WTC11 (cell line): Measurements from ENCODE around the gene LHFPL2. TPM values are rescaled to one million over a fixed set of nuclear protein-coding genes. Genes with fewer than 3 reads are reported as not detected.

Experiments used
- ATAC-seq: fragments of 200-7000 bp; cut with Tn5 transposase; 2 replicates; pipeline ENCODE4 v1.10.0; 2021; ENCODE audit warnings: mild to moderate bottlenecking, moderate library complexity
- CTCF ChIA-PET: fragments of 300-600 bp; sonication (Branson Sonifier 250); formaldehyde crosslinking; loops from one replicate; lab custom pipeline; 2021; ENCODE audit warnings: antibody characterized with exemption; lab: Charles Lee
- POLR2A ChIA-PET: fragments of 350-600 bp; sonication (Branson Sonifier 250); formaldehyde crosslinking; loops from one replicate; lab custom pipeline; 2021; ENCODE audit warnings: antibody characterized with exemption; lab: Charles Lee
- DNase-seq: peaks from one replicate; pipeline ENCODE4 v3.0.0; 2021; ENCODE audit warnings: low spot score
- H3K27ac Mint-ChIP-seq: 2 replicates; pipeline ENCODE4 v1.8.0; 2021; ENCODE audit warnings: mixed read lengths
- H3K27me3 Mint-ChIP-seq: 2 replicates; pipeline ENCODE4 v1.8.0; 2021; ENCODE audit warnings: low read depth, mild to moderate bottlenecking, moderate library complexity, mixed read lengths
- H3K36me3 Mint-ChIP-seq: 2 replicates; pipeline ENCODE4 v1.8.0; 2021; ENCODE audit warnings: mixed read lengths
- H3K4me1 Mint-ChIP-seq: 2 replicates; pipeline ENCODE4 v1.8.0; 2022; ENCODE audit warnings: mixed read lengths
- H3K4me3 Mint-ChIP-seq: 2 replicates; pipeline ENCODE4 v1.8.0; 2021; ENCODE audit warnings: mild to moderate bottlenecking, moderate library complexity, mixed read lengths
- H3K9me3 Mint-ChIP-seq: 2 replicates; pipeline ENCODE4 v1.8.0; 2021; ENCODE audit warnings: mixed read lengths
- ATF1 ChIP-seq: sonication (generic); formaldehyde crosslinking; IDR thresholded peaks from 2 replicates; pipeline ENCODE4 v1.8.1; 2023; ENCODE audit warnings: mild to moderate bottlenecking, moderate library complexity, missing genetic modification reagents
- CBFB ChIP-seq: sonication (generic); formaldehyde crosslinking; IDR thresholded peaks from 2 replicates; pipeline ENCODE4 v1.8.1; 2022; ENCODE audit warnings: mild to moderate bottlenecking, low read depth, missing genetic modification reagents
- CREM ChIP-seq: sonication (generic); formaldehyde crosslinking; IDR thresholded peaks from 2 replicates; pipeline ENCODE4 v1.8.1; 2022; ENCODE audit warnings: mild to moderate bottlenecking, missing genetic modification reagents, moderate library complexity
- CTCF ChIP-seq: fragments of 200-600 bp; IDR thresholded peaks from 2 replicates; pipeline ENCODE4 v1.8.0; 2022; ENCODE audit warnings: antibody characterized with exemption
- E2F1 ChIP-seq: sonication (generic); formaldehyde crosslinking; IDR thresholded peaks from 2 replicates; pipeline ENCODE4 v1.8.0; 2022; ENCODE audit warnings: mild to moderate bottlenecking, missing genetic modification reagents
- ESRRA ChIP-seq: sonication (generic); formaldehyde crosslinking; IDR thresholded peaks from 2 replicates; pipeline ENCODE4 v1.8.1; 2022; ENCODE audit warnings: mild to moderate bottlenecking, missing genetic modification reagents, borderline replicate concordance
- ETV6 ChIP-seq: sonication (generic); formaldehyde crosslinking; IDR thresholded peaks from 2 replicates; pipeline ENCODE4 v1.8.1; 2022; ENCODE audit warnings: mild to moderate bottlenecking, missing genetic modification reagents
- HMGXB4 ChIP-seq: sonication (generic); formaldehyde crosslinking; IDR thresholded peaks from 2 replicates; pipeline ENCODE4 v1.8.1; 2023; ENCODE audit warnings: mild to moderate bottlenecking, moderate library complexity, missing genetic modification reagents
- MLX ChIP-seq: sonication (generic); formaldehyde crosslinking; IDR thresholded peaks from 2 replicates; pipeline ENCODE4 v1.8.1; 2023; ENCODE audit warnings: mild to moderate bottlenecking, missing genetic modification reagents, moderate library complexity
- NFYB ChIP-seq: sonication (generic); formaldehyde crosslinking; conservative IDR thresholded peaks from 2 replicates; pipeline ENCODE4 v1.8.0; 2022; ENCODE audit warnings: low read depth, missing genetic modification reagents
- NR3C1 ChIP-seq: sonication (generic); formaldehyde crosslinking; conservative IDR thresholded peaks from 2 replicates; pipeline ENCODE4 v1.8.1; 2023; ENCODE audit warnings: low read depth, mild to moderate bottlenecking, missing genetic modification reagents
- USF2 ChIP-seq: sonication (generic); formaldehyde crosslinking; IDR thresholded peaks from 2 replicates; pipeline ENCODE4 v1.8.1; 2023; ENCODE audit warnings: mild to moderate bottlenecking, missing genetic modification reagents, moderate library complexity
- ZNF138 ChIP-seq: sonication (generic); formaldehyde crosslinking; conservative IDR thresholded peaks from 2 replicates; pipeline ENCODE4 v1.8.1; 2022; ENCODE audit warnings: mild to moderate bottlenecking, moderate library complexity, missing genetic modification reagents
- ZNF396 ChIP-seq: fragments of 250-450 bp; sonication (Bioruptor Pico); IDR thresholded peaks from 2 replicates; pipeline ENCODE4 v1.8.0; 2021; ENCODE audit warnings: mild to moderate bottlenecking, moderate library complexity, borderline replicate concordance
- total RNA-seq: library from RNA; stranded (reverse); gene quantifications from 3 replicates; pipeline ENCODE4 v1.2.3, GENCODE V29; 2021
- TF ChIP-seq, protein P1 (sequence below): fragments of 250-450 bp; sonication (Bioruptor Pico); IDR thresholded peaks from 2 replicates; pipeline ENCODE4 v1.9.0; 2021; ENCODE audit warnings: mild to moderate bottlenecking

LHFPL2 gene
- total RNA-seq, 1 experiment from 2014 or later = 40.6 TPM

DNA sequence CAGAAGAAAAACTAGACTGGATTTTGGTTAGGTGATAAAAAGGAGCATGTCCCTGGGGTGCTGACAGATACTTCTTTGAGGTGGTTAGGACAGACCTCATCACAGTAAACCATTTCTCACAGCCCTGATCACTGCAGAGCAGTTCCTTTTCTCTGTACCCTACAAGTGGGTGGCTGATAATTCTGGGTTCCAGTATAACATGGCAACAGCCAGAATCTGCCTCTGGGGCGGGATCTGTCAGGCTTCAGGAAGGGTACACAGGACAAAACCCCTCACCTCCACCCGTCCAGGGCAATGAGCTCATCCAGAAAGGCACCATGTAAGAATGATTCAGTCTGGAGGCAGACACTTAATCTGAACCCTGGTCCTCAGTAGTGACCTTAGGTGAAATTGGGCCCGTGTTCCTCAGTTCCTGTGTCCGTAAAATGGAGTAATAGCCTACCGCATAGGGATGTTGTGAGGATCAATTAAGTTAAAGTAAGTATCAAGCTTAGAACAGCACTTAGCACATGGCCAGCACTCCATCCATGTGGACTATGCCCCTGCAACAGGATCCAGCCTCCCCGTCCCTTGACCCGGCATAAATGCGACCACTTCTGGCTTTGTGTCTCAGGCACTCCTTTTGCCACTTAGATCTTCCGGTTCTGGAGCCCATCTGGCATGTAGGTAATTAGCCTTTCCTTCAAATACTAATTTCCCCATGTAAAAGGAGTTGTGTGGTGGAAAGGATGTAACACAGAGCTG, 129.2 kb downstream of the LHFPL2 start:
- Mint-ChIP-seq H3K27ac (no peak overlapping the region), H3K4me3 (no peak overlapping the region), H3K27me3 (no peaks in the 10 kb centered on the region), H3K9me3 (no peaks in the 10 kb centered on the region), H3K36me3 (peaks cover 3% of the 10 kb centered on the region; the same call in 1 of the 2 replicates), H3K4me1 (peaks cover 29% of the 10 kb centered on the region)
- ATAC-seq = no peak
- POLR2A ChIA-PET = no interaction called here
- no peak for TF ChIP-seq CBFB (CRISPR knock-in tag)
- TF ChIP-seq E2F1 = no peak
- TF ChIP-seq ZNF138 = no peak
- TF ChIP-seq CTCF = no peak
- TF ChIP-seq ETV6 (CRISPR knock-in tag) = no peak
- no peak for TF ChIP-seq CREM (CRISPR knock-in tag)
- TF ChIP-seq NFYB = no peak
- no peak for TF ChIP-seq MLX (CRISPR knock-in tag)
- CTCF ChIA-PET = no interaction called here
- DNase-seq = no peak

- Mint-ChIP-seq H3K27ac (peak overlapping the region; percentile 25; the same call in 1 of the 2 replicates), H3K9me3 (no peaks in the 10 kb centered on the region), H3K4me3 (no peak overlapping the region), H3K36me3 (peaks cover 3% of the 10 kb centered on the region; the same call in 1 of the 2 replicates), H3K4me1 (peaks cover 29% of the 10 kb centered on the region), H3K27me3 (no peaks in the 10 kb centered on the region)
- DNase-seq (no peak), ATAC-seq (peak; percentile 63)
- no peak for TF ChIP-seq ZNF396
- ChIA-PET CTCF (no interaction called here), POLR2A (interaction anchor here (0.7 kb wide), 1 partner anchor 9 kb away, joined by 3 read pairs; no protein-coding TSS in a partner anchor)
Observed at GRCh38 chr5:78518365-78519197, 130.0 kb downstream of the LHFPL2 start.

DNA sequence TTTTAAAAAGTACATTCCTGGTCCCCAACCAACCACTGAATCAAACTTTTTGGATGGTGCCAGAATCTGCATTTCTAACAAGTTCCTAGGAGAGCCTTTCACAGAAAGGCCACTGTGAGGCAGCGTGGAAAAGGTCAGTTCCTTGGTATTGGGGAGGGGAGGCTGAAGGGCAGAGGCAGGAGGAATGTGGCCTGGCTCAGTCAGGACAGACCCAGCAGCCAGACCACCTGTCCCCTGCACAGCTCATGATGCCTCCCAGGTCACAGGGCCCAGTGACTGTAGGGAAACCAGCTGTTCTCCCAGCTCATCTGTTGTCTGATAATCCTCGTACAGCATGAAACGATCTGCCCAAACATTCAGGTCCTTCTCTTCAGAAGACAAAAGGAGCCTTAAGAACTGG, 132.9 kb downstream of the LHFPL2 start:
- POLR2A ChIA-PET = no interaction called here
- no peaks in the 10 kb centered on the region for H3K27me3 Mint-ChIP-seq
- H3K9me3 Mint-ChIP-seq = no peaks in the 10 kb centered on the region
- H3K27ac Mint-ChIP-seq = no peak overlapping the region
- peaks cover 3% of the 10 kb centered on the region; the same call in 1 of the 2 replicates for H3K36me3 Mint-ChIP-seq
- no peak overlapping the region for H3K4me3 Mint-ChIP-seq
- CTCF ChIA-PET = interaction anchor here (0.8 to 2.7 kb wide), 3 partner anchors 18 to 384 kb away, joined by 3 to 9 read pairs (median 5); no protein-coding TSS in a partner anchor
- H3K4me1 Mint-ChIP-seq = peaks cover 26% of the 10 kb centered on the region
- peak; percentile 28 for DNase-seq
- ATAC-seq = peak; percentile 74
- TF ChIP-seq NR3C1 (no peak), ESRRA (CRISPR knock-in tag) (no peak), ATF1 (CRISPR knock-in tag) (no peak), HMGXB4 (CRISPR knock-in tag) (no peak), NFYB (no peak), CTCF (no peak), USF2 (CRISPR knock-in tag) (no peak), ZNF396 (no peak)
- TF ChIP-seq, protein P1, sequence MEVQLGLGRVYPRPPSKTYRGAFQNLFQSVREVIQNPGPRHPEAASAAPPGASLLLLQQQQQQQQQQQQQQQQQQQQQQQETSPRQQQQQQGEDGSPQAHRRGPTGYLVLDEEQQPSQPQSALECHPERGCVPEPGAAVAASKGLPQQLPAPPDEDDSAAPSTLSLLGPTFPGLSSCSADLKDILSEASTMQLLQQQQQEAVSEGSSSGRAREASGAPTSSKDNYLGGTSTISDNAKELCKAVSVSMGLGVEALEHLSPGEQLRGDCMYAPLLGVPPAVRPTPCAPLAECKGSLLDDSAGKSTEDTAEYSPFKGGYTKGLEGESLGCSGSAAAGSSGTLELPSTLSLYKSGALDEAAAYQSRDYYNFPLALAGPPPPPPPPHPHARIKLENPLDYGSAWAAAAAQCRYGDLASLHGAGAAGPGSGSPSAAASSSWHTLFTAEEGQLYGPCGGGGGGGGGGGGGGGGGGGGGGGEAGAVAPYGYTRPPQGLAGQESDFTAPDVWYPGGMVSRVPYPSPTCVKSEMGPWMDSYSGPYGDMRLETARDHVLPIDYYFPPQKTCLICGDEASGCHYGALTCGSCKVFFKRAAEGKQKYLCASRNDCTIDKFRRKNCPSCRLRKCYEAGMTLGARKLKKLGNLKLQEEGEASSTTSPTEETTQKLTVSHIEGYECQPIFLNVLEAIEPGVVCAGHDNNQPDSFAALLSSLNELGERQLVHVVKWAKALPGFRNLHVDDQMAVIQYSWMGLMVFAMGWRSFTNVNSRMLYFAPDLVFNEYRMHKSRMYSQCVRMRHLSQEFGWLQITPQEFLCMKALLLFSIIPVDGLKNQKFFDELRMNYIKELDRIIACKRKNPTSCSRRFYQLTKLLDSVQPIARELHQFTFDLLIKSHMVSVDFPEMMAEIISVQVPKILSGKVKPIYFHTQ (CRISPR knock-in tag) = no peak
